Measurements from ENCODE around the gene CCDC12. TPM values are rescaled to one million over a fixed set of nuclear protein-coding genes. Genes with fewer than 3 reads are reported as not detected.
A peak's percentile ranks its signal among the peaks of the same experiment; 100 is the strongest.

Gene CCDC12
- total and polyA plus RNA-seq, 2 of the 13 experiments (the other 11 are each of a cell fraction or from before 2014, with no cell fraction given) = 30.1 to 49.5 TPM

GRCh38 chr3:46976326-46977190 lies at the start of gene CCDC12 (continued):
- peak; percentile 45; the same call in 1 of the 2 replicates for TF ChIP-seq ARNTL (CRISPR knock-in tag; IDR thresholded peaks at IDR 0.05)
- TF ChIP-seq MAFK (conservative IDR thresholded peaks at IDR 0.05 in 1 of 2, IDR thresholded peaks at IDR 0.05 in 1 of 2; ENCODE audit: low read length in 2 of 2) = no peak
- TF ChIP-seq ZBTB26 (CRISPR knock-in tag; IDR thresholded peaks at IDR 0.05; ENCODE audit: borderline replicate concordance) = no peak
- no peak for TF ChIP-seq NR2F1 (CRISPR knock-in tag; IDR thresholded peaks at IDR 0.05)
- peak; percentile 80 for TF ChIP-seq SIN3B (IDR thresholded peaks at IDR 0.05; ENCODE audit: low read length)
- peak; percentile 34; the same call in 1 of the 2 replicates for TF ChIP-seq MTA1 (CRISPR knock-in tag; IDR thresholded peaks at IDR 0.05; ENCODE audit: borderline replicate concordance)
- no peak; the same call in 1 of the 2 replicates for TF ChIP-seq ETV5 (CRISPR knock-in tag; IDR thresholded peaks at IDR 0.05; ENCODE audit: borderline replicate concordance)
- TF ChIP-seq ZNF562 (CRISPR knock-in tag; IDR thresholded peaks at IDR 0.05; ENCODE audit: borderline replicate concordance) = no peak
- TF ChIP-seq ZSCAN9 (CRISPR knock-in tag; IDR thresholded peaks at IDR 0.05; ENCODE audit: borderline replicate concordance) = 0 out of 2 replicates have a peak, but pooled peaks have one; percentile 12
- TF ChIP-seq KLF12 (CRISPR knock-in tag; IDR thresholded peaks at IDR 0.05; ENCODE audit: borderline replicate concordance) = no peak
- peak; percentile 88 for TF ChIP-seq SALL1 (CRISPR knock-in tag; IDR thresholded peaks at IDR 0.05)
- TF ChIP-seq RXRA (CRISPR knock-in tag; IDR thresholded peaks at IDR 0.05) = peak; percentile 70
- TF ChIP-seq MTA3 (CRISPR knock-in tag; IDR thresholded peaks at IDR 0.05) = no peak
- no peak for TF ChIP-seq KIAA2018 (CRISPR knock-in tag; IDR thresholded peaks at IDR 0.05; ENCODE audit: borderline replicate concordance)
- TF ChIP-seq HOXA9 (CRISPR knock-in tag; IDR thresholded peaks at IDR 0.05; ENCODE audit: borderline replicate concordance) = no peak
- TF ChIP-seq ZNF432 (CRISPR knock-in tag; IDR thresholded peaks at IDR 0.05; ENCODE audit: borderline replicate concordance) = no peak
- peak; percentile 64; the same call in 1 of the 2 replicates for TF ChIP-seq ZNF350 (CRISPR knock-in tag; IDR thresholded peaks at IDR 0.05; ENCODE audit: borderline replicate concordance, low read depth)
- TF ChIP-seq BRF2 (CRISPR knock-in tag; IDR thresholded peaks at IDR 0.05) = no peak
